ENCODE results near the gene CNOT11. TPM values are rescaled to one million over a fixed set of nuclear protein-coding genes. Genes with fewer than 3 reads are reported as not detected.
"Not testable (repeated sequence)": the region's sequence is repeated elsewhere in the genome, so short reads cannot be mapped to it uniquely, and the experiment has no call there.

The CNOT11 gene
- total and polyA plus RNA-seq, 2 of the 13 experiments (the other 11 are each of a cell fraction or from before 2014, with no cell fraction given), result 114 to 209 TPM

- peak in 1 of 2 experiments; percentile 7; a peak in 1 of 4 replicates for TF ChIP-seq EP300 (IDR thresholded peaks at IDR 0.05; ENCODE audit: low read depth in 2 of 2, low read length in 2 of 2)
- TF ChIP-seq EP300 (CRISPR knock-in tag; IDR thresholded peaks at IDR 0.05; ENCODE audit: borderline replicate concordance), result not testable (repeated sequence)
- TF ChIP-seq GATAD2A (CRISPR knock-in tag; IDR thresholded peaks at IDR 0.05), result 0 out of 2 replicates have a peak, but pooled peaks have one; percentile 21
- TF ChIP-seq NR2F6 (IDR thresholded peaks at IDR 0.05), result peak; percentile 73
- peak; percentile 58 for TF ChIP-seq NR2F6 (CRISPR knock-in tag; IDR thresholded peaks at IDR 0.05)
- peak; percentile 23; the same call in 1 of the 2 replicates for TF ChIP-seq PATZ1 (CRISPR knock-in tag; IDR thresholded peaks at IDR 0.05)
- TF ChIP-seq ARID5B (CRISPR knock-in tag; IDR thresholded peaks at IDR 0.05), result peak; percentile 34; the same call in 1 of the 2 replicates
- 0 out of 2 replicates have a peak, but pooled peaks have one; percentile 42 for TF ChIP-seq SMYD3 (CRISPR knock-in tag; IDR thresholded peaks at IDR 0.05)
Measured at GRCh38 chr2:101248756-101249155, 3.9 kb upstream of the CNOT11 start (continued).

All from HepG2 (cell line).